Articular chondrocyte of knee joint (primary cell): ENCODE data around the gene CEP89. TPM values are rescaled to one million over a fixed set of nuclear protein-coding genes. Genes with fewer than 3 reads are reported as not detected.

Source experiments
- small RNA-seq: library from RNA; depleted of rRNA; stranded (forward); fragments of <200 nt; gene quantifications from one replicate; pipeline ENCODE3, GENCODE V24; 2012
- total RNA-seq: library from RNA; depleted of rRNA; stranded (reverse); fragments of >200 nt; gene quantifications from 2 replicates; pipeline ENCODE4 v1.2.3, GENCODE V29; 2012

The CEP89 gene
- total RNA-seq = 20.0 and 20.8 TPM in 2 replicates

GRCh38 chr19:32971715-32972540, at the start of gene CEP89, which contains the start of gene FAAP24:
TSS of gene CEP89 (minus strand) at chr19:32971958. CDS start at chr19:32971874, 84 bp downstream.
TSS of gene FAAP24 (plus strand) at chr19:32972242. CDS start at chr19:32973197, 955 bp downstream.

GRCh38 chr19:32869369-32869965, 102.3 kb downstream of the CEP89 start, which contains the start of gene SLC7A9:
TSS of gene SLC7A9 (minus strand) at chr19:32869767. CDS start at chr19:32868534, 1,233 bp downstream.

Small RNA genes lying within 50 kb of the gene (small RNA-seq; reads per million reads assigned to genes)
- not detected for gene RN7SKP22

Other genes starting within 250 kb of the CEP89 start
- gene SLC7A9, start 102.2 kb downstream of the CEP89 start, total RNA-seq = 0.26 and 0.32 TPM in 2 replicates
- 4.2 and 4.4 TPM in 2 replicates for gene FAAP24, start 284 bp upstream of the CEP89 start, total RNA-seq
- gene RHPN2, start 92.9 kb upstream of the CEP89 start, total RNA-seq = 0.78 and 0.86 TPM in 2 replicates
- gene GPATCH1, start 109.2 kb upstream of the CEP89 start, total RNA-seq = 8.6 and 9.5 TPM in 2 replicates
- gene WDR88, start 160.2 kb upstream of the CEP89 start, total RNA-seq = not detected in 2 replicates
- 30.6 and 31.0 TPM in 2 replicates for gene LRP3, start 222.4 kb upstream of the CEP89 start, total RNA-seq